Fibroblast of lung (primary cell): ENCODE measurements around the gene NR6A1. TPM values are rescaled to one million over a fixed set of nuclear protein-coding genes. Genes with fewer than 3 reads are reported as not detected.

Experiments
- DNase-seq, 2 donors: peaks; one replicate each; pipeline versions ENCODE4 v3.0.0 to v3.0.0-alpha.2; 2010; ENCODE audit warnings: low read depth in 2 of 2
- H2AFZ ChIP-seq: 2 replicates; pipeline ENCODE4 v1.5.1; 2012; ENCODE audit warnings: low read length, control low read depth, inconsistent platforms
- H3K27ac ChIP-seq: 2 replicates; pipeline ENCODE4 v1.5.1; 2011; ENCODE audit warnings: low read length, control low read depth; ENCODE audit not compliant: insufficient read depth
- H3K27me3 ChIP-seq: 2 replicates; pipeline ENCODE4 v1.5.1; 2011; ENCODE audit warnings: mild to moderate bottlenecking, low read length; ENCODE audit not compliant: control insufficient read depth, insufficient read depth
- H3K36me3 ChIP-seq: 2 replicates; pipeline ENCODE4 v1.5.1; 2011; ENCODE audit warnings: low read length; ENCODE audit not compliant: control insufficient read depth, insufficient read depth
- H3K4me1 ChIP-seq: 2 replicates; pipeline ENCODE4 v1.5.1; 2011; ENCODE audit warnings: low read length; ENCODE audit not compliant: control insufficient read depth, insufficient read depth; ENCODE audit errors: extremely low read depth
- H3K4me2 ChIP-seq: 2 replicates; pipeline ENCODE4 v1.5.1; 2011; ENCODE audit warnings: low read length, control low read depth; ENCODE audit not compliant: insufficient read depth; ENCODE audit errors: extremely low read depth
- H3K4me3 ChIP-seq, 4 experiments: fragments of 200-600 bp in 1 of 4; sonication (generic) in 1 of 4; replicated peaks in 1 of 4; 2 replicates each; pipeline ENCODE4 v1.5.1; 2011 to 2016; ENCODE audit warnings: low read length in 4 of 4, low read depth in 3 of 4, mild to moderate bottlenecking in 3 of 4, control low read depth in 2 of 4, inconsistent platforms in 1 of 4, mixed read lengths in 1 of 4; ENCODE audit not compliant: insufficient read depth in 1 of 4; ENCODE audit errors: control extremely low read depth in 1 of 4
- H3K79me2 ChIP-seq: 2 replicates; pipeline ENCODE4 v1.5.1; 2012; ENCODE audit warnings: mild to moderate bottlenecking, low read length, inconsistent platforms; ENCODE audit not compliant: control insufficient read depth, insufficient read depth
- H3K9ac ChIP-seq: 2 replicates; pipeline ENCODE4 v1.5.1; 2011; ENCODE audit warnings: mild to moderate bottlenecking, low read length, control low read depth; ENCODE audit not compliant: insufficient read depth
- H3K9me3 ChIP-seq: 2 replicates; pipeline ENCODE4 v1.5.1; 2012; ENCODE audit warnings: low read depth, low read length; ENCODE audit not compliant: control insufficient read depth, insufficient read depth
- H4K20me1 ChIP-seq: 2 replicates; pipeline ENCODE4 v1.5.1; 2011; ENCODE audit warnings: low read length; ENCODE audit not compliant: control insufficient read depth, insufficient read depth; ENCODE audit errors: extremely low read depth
- CTCF ChIP-seq, 2 donors: IDR thresholded peaks in 1 of 2; conservative IDR thresholded peaks in 1 of 2; 1 replicate in 1 of 2; 2 replicates in 1 of 2; pipeline ENCODE4 v1.5.1; 2011 to 2012; ENCODE audit warnings: low read length in 2 of 2, control low read depth in 1 of 2, inconsistent platforms in 1 of 2, low read depth in 1 of 2, mild to moderate bottlenecking in 1 of 2
- EZH2 ChIP-seq: IDR thresholded peaks from 2 replicates; pipeline ENCODE4 v1.5.1; 2012; ENCODE audit warnings: low read length, control low read depth, mild to moderate bottlenecking; ENCODE audit errors: missing control alignments
- polyA plus RNA-seq, 2 donors: library from polyadenylated mRNA; depleted of rRNA in 1 of 2; stranded (reverse) in 1 of 2; unstranded in 1 of 2; fragments of >200 nt; gene quantifications; 2 replicates each; pipeline ENCODE4 v1.2.1, GENCODE V29; 2011 to 2012; ENCODE audit warnings: missing spikeins in 1 of 2
- total RNA-seq: library from RNA; depleted of rRNA; stranded (reverse); fragments of >200 nt; gene quantifications from 2 replicates; pipeline ENCODE4 v1.2.1, GENCODE V29; 2014

The NR6A1 gene
- total and polyA plus RNA-seq, 2 donors (not counting 1 experiment from before 2014, with no cell fraction given), result 0.07 to 0.50 TPM

- H2AFZ ChIP-seq, result no peak overlapping the region
- no peak overlapping the region for H3K27ac ChIP-seq
- no peaks in the 10 kb centered on the region for H3K36me3 ChIP-seq
- no peak overlapping the region for H3K4me3 ChIP-seq
- no peak overlapping the region for H3K4me2 ChIP-seq
- no peaks in the 10 kb centered on the region for H3K4me1 ChIP-seq
- TF ChIP-seq EZH2 (no peak), CTCF (conservative IDR thresholded peaks at IDR 0.05 in 1 of 2, IDR thresholded peaks at IDR 0.05 in 1 of 2; ENCODE audit: low read depth in 1 of 2, low read length in 2 of 2) (no peak)
- no peak for DNase-seq
- H3K27me3 ChIP-seq, result no peaks in the 10 kb centered on the region
- peaks cover 2% of the 10 kb centered on the region for H4K20me1 ChIP-seq
- no peaks in the 10 kb centered on the region for H3K79me2 ChIP-seq
- no peak overlapping the region for H3K9ac ChIP-seq
- no peaks in the 10 kb centered on the region for H3K9me3 ChIP-seq
Observed at GRCh38 chr9:124562328-124562727, 208.8 kb downstream of the NR6A1 start.

GRCh38 chr9:124559871-124560270, 211.2 kb downstream of the NR6A1 start:
- H3K9ac ChIP-seq, result no peak overlapping the region
- no peak overlapping the region for H3K4me3 ChIP-seq
- H3K36me3 ChIP-seq, result no peaks in the 10 kb centered on the region
- H3K79me2 ChIP-seq, result no peaks in the 10 kb centered on the region
- no peak overlapping the region for H3K27ac ChIP-seq
- TF ChIP-seq CTCF (conservative IDR thresholded peaks at IDR 0.05 in 1 of 2, IDR thresholded peaks at IDR 0.05 in 1 of 2; ENCODE audit: low read depth in 1 of 2, low read length in 2 of 2) (no peak), EZH2 (no peak)
- no peaks in the 10 kb centered on the region for H3K27me3 ChIP-seq
- H4K20me1 ChIP-seq, result peaks cover 2% of the 10 kb centered on the region
- H2AFZ ChIP-seq, result no peak overlapping the region
- no peaks in the 10 kb centered on the region for H3K9me3 ChIP-seq
- no peak overlapping the region for H3K4me2 ChIP-seq
- H3K4me1 ChIP-seq, result no peaks in the 10 kb centered on the region
- peak; percentile 59 to 70 for DNase-seq

- Histone ChIP-seq H2AFZ (no peak overlapping the region), H3K4me1 (no peaks in the 10 kb centered on the region), H3K27me3 (no peaks in the 10 kb centered on the region), H3K9me3 (no peaks in the 10 kb centered on the region), H3K36me3 (no peaks in the 10 kb centered on the region), H3K27ac (no peak overlapping the region), H4K20me1 (peaks cover 2% of the 10 kb centered on the region), H3K9ac (no peak overlapping the region), H3K4me2 (no peak overlapping the region), H3K79me2 (no peaks in the 10 kb centered on the region), H3K4me3 (no peak overlapping the region)
- no peak for DNase-seq
- no peak for TF ChIP-seq EZH2
- TF ChIP-seq CTCF (conservative IDR thresholded peaks at IDR 0.05 in 1 of 2, IDR thresholded peaks at IDR 0.05 in 1 of 2; ENCODE audit: low read depth in 1 of 2, low read length in 2 of 2), result no peak
Observed at GRCh38 chr9:124558777-124559470, 212.2 kb downstream of the NR6A1 start.
